Activated gamma-delta T cell (primary cell): ENCODE results near the gene SMAD3.

ENCODE experiments used
- DNase-seq: peaks from one replicate; lab custom pipeline; 2025; lab: John Stamatoyannopoulos, UW

SMAD3 gene

GRCh38 chr15:67199881-67200763 is 134.7 kb downstream of the SMAD3 start:
- no peak for DNase-seq

- no peak for DNase-seq
Measured at GRCh38 chr15:67201136-67201535, 135.7 kb downstream of the SMAD3 start.

DNA sequence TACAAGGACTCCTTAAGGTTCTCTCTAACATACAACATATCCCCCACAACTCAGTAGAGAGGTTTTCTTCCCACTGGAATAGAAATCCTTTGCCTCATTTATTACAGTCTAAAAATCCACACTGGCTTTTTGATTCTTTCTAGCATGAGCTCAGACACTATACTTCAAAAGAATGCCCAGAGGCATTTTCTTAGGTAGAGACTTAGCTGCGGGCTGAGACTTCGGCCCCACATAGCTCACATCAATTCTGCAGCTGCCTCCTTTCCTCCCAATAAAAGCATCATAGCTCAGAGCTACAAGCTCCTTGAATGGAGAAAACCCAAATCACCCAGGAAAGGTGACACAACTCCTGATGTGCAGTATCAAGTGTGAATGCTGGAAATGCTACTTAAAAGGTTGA is 136.7 kb downstream of the SMAD3 start:
- no peak for DNase-seq

GRCh38 chr15:67202991-67203390 is 137.6 kb downstream of the SMAD3 start:
- DNase-seq, result no peak

DNA sequence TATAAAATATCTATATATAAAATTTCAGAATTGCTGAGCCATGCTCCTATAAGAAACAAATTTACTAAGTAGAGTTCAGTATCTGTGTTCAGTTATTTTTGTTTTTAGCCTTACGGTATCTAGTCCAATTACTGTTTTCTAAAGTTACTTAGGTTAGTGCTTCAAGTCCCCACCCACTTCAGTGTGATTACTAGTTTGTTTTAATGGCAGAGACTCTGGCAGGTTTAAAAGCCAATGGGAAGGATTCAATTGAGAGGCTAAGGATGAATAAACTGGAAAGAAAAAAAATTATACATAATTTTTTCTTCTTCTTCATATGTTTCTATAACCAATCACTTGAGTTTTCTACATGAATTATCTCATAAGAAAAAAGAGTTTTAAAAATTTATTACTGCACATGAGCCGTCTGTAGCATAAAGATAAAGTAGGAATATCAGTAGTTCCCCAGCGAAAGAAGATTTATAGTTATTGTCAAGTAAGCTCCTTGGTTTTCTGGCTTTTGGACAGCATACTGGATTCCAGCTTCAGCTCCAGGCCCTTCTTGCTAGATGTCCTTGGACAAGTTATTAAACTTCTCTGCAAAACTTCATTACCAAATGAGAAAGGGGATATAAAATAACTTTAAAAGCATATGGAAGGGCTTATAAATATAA is 142.3 kb downstream of the SMAD3 start:
- DNase-seq, result no peak

- DNase-seq, result no peak
Measured at GRCh38 chr15:67208396-67208795, 143.0 kb downstream of the SMAD3 start.

GRCh38 chr15:67210555-67211168 is 145.3 kb downstream of the SMAD3 start:
- no peak for DNase-seq

DNA sequence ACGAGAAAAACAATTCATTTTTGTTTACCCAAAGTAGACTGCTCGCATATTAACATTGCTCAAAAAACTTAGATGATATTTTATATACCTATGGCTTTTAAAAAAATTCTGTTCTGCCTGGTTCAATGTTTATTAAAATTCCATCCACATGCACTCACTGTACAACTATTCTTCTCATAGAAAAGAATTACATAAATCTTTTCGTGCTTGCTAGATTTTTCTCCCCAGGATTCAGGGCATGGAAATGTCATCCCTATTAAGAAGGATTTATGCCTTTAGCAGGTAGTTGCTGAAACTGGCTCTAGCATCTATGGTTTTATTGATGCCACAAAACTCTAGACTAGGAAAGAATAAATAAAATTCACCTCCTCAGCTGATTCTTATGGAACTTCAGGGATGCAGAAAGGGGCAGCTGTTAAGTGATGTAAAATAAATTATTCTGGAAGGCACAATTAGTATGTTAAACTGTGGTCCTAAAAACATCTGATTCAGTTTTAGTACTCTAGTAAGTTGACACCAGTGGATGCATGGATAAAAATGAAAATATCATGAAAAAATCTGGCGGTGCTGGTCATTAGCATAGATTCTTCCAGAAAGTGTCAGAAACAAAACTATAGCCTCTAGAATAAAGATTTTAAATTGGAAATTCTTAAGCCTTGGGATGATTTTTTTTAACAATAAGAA is 147.4 kb downstream of the SMAD3 start:
- DNase-seq, result no peak

DNA sequence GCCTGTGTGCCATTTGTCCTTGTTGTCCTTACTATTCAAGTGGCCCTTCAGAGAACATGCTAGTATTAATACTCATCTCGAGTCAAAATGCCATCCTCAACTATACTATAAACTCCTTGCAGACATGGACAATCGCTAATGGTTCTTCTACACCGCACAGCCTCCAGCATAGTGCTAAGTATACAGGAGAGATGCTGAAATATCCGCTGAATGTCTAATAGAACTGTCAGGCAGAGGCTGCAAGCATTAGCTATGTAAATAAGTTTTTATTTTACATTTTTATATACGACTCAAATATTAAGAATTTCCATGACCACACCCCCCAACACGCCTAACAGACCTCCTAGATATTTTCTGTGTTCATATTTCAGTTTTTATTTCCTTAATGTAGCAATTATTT is 149.7 kb downstream of the SMAD3 start:
- DNase-seq, result no peak

DNA sequence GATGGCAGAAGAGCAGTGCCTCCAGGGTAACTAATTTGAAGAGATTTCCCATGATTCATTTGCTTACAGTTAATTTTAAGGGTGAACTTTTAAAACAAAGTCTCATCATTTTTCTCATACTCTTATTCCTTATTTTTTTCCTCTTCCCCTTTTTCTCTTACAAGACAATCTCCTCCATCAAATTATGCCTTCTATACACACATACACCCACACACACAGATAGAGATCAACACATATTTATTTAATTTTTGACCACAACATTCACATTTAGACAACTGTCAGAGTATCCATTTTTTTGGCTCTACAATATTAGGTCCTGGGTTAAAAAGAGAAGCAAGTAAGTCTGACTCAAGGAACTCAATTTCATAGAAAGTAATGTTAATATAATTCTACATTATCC is 151.5 kb downstream of the SMAD3 start:
- DNase-seq, result no peak

DNA sequence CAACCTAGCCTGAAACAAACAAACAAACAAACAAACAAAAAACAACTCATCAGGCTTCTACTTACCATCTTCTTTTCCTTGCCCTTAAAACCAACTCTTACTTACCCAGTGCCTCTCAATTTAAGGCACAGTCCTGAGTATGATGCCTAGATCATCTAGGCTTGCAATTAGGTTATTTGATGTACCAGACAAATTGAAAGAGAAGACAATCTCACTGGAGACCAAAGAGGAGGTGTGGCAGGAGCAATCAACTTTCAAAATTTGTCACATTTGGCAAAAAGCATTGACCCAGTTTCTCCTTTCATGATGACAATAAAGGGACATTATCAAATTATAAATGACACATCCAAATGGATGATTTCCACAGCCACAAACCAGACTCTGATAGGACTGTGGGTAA is 153.0 kb downstream of the SMAD3 start:
- DNase-seq, result no peak

- DNase-seq, result no peak
Measured at GRCh38 chr15:67219288-67219687, 153.9 kb downstream of the SMAD3 start.

DNA sequence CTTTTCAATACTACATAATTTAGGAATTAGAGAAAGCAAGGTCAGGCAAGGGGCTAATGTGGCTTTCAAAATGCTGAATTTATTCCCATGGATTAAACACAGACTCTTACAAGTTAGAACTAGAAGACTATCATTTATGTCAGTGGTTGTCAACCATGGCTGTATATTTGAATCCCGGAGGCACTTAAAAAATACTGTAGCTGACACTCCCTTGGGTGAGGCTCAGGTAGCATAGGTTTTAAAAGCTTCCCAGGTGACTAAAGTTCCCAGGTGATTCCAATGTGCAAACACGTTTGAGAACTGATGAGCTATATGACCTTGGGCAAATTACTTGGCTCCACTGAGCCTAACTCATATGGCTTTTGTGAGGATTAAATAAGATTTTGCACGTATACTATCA is 159.5 kb downstream of the SMAD3 start:
- DNase-seq, result no peak

GRCh38 chr15:67225336-67225735 is 159.9 kb downstream of the SMAD3 start:
- no peak for DNase-seq

GRCh38 chr15:67227431-67227830 is 162.0 kb downstream of the SMAD3 start:
- no peak for DNase-seq

DNA sequence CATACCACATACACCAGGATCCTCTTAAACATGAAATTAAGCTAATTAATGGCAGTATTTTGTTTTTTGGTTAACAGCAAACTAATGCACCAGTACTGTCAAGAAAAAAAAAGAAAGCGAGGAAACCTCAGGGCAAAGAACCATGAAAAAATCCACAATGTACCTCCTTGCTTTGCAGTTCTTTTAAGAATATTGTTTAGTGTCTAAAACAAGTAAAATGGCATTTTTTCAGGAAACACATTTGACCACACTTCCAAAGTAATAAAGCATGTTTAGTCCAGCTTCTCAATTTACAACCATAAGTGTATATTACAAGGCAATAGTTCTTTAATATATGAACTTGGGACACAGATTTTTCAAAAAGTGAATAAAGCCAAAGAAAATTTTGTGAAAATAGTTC is 162.4 kb downstream of the SMAD3 start:
- no peak for DNase-seq

GRCh38 chr15:67228286-67228685 is 162.9 kb downstream of the SMAD3 start:
- DNase-seq, result no peak

DNA sequence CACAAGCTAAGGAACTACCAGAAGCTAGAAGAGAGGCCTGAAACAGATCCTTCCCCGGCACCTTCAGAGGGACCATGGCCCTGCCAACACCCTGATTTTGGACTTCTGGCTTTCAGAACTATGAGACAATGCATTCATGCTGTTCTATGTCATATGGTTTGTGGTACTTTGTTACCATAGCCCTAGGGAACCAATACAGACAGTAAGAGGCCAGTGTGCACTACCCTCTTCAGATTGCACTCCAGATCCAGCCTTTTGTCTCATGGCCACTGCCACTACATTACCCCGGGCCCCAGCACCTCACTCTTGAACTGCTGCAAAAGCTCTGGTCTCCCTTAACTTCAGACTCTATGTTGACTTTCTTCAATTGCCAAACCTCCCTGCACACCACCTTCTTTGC is 165.1 kb downstream of the SMAD3 start:
- DNase-seq, result no peak

DNA sequence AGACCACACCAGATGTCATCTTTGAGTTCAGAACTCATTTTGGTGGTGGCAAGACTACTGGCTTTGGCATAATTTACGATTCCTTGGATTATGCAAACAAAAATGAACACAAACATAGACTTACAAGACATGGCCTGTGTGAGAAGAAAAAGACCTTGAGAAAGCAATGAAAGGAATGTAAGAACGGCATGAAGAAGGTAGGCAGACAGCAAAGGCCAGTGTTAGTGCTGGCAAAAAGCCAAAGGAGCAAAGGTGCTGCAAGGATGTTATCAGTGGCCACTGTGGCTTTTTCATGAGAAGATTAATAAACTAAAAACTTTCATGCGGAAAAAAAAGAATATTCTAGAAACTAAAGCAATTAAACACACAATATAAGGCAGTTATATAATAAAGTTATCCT is 167.2 kb downstream of the SMAD3 start:
- no peak for DNase-seq

GRCh38 chr15:67240235-67241131 is 175.1 kb downstream of the SMAD3 start:
- no peak for DNase-seq

DNA sequence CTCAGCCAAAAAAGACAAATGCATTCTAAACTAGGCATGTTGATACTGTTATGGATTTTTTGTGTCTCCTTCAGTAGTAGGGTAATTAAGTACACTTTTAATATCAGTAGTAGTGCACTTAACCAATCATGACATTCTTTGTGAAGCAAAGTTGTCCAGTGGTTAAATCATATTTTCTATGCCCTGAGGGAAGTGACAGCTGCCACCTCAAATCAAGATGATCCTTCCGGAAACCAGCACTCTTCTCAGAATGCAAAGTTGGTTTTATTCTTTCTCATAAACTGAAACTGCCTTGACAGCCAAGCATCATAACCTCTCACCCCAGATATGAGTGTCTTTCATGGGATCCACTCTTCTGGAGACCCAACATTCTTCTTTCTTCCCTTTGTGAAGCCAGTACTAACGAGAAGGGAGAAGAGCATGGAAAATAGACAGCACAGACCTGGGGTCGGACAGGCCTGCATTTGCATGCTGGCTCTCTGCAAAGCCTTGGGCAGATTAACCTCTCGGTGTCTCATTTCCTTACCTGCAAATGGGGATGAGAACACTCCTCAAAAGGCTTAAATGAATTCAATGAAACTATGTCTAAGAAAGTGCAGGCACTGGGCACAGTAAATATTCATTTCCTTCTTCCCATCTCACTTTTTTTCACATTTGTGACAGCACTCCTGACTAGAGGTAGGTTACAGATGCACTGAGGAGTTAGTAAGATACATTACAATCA is 175.9 kb downstream of the SMAD3 start:
- DNase-seq, result no peak
